ENCODE results near the gene AAGAB.

Gene AAGAB

DNA sequence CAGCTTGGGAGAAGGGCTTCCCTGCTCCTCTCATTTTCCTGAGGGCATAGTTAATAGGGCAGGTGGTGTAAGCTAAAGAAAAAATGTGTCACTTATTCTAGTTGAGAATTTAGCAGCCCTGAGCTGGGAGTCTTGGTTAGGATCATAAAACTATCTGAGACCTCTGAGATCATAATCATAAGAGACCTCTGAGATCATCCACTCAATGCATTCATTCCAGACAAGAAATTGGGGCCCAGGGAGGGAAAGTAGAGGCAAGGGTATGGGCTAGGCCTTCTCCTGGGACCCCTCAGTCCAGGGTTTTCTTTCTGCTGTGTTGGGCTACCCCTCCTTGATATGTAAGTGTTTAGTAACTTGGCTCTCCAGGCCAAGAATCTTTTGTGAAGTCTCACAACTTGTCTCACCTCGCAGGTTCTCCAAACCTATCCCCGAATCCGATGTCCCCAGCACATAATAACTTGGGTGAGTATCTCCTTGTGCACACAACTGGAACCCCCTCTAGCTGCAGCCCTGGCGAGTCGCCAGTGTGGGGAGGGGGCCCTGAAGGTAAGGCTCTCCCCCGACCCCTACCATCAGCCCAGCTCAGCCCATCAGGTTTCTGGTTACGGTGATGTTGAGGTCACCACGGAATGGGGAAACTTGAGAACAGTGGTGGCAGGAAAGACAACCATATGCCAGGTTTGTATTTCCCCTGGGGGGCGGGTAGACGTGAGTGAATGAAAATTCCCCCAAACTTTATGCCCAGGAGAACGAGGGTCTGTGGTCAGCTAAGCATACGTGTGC is 84.1 kb downstream of the AAGAB start:
- H3K36me3 ChIP-seq (ENCODE audit: control insufficient read depth in 5 of 5, insufficient read depth in 5 of 5, low read length in 5 of 5), result peaks cover 5 to 90% (median 69%) of the 10 kb centered on the region in 5 donors
- no peaks in the 10 kb centered on the region for H3K27me3 ChIP-seq (ENCODE audit: control insufficient read depth in 5 of 5, insufficient read depth in 4 of 5, low read length in 5 of 5)
- H3K9me3 ChIP-seq (ENCODE audit: control insufficient read depth in 5 of 5, low read length in 5 of 5), result no peaks in the 10 kb centered on the region
- H3K9ac ChIP-seq (ENCODE audit: low read length in 5 of 5), result no peak overlapping the region
- H3K4me1 ChIP-seq (ENCODE audit: control insufficient read depth in 5 of 5, insufficient read depth in 5 of 5, low read length in 5 of 5), result peaks cover 6 to 25% (median 23%) of the 10 kb centered on the region in 5 donors
- no peak overlapping the region for H3K4me3 ChIP-seq (ENCODE audit: low read depth in 1 of 5, low read length in 5 of 5)
- H3K27ac ChIP-seq (ENCODE audit: low read depth, low read length), result no peak overlapping the region

DNA sequence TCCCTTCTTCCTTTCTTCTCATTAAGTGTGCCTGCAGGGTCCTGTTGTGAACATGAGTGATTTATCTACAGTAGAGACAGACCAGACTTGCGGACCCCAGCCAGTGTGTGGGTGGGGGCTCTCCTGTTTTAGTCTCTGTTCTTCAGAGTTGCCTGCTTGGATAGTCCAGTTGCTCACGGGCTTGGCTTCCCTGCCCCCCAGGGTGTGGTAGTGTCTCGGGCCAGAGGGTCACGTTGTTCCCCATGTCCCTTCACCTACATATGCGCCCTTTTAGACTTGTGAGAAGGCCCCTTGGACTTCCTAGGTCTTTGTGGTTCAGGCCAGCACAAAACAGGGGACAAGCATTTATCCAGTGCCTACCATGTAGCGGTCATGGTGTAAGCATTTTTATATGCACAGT is 85.8 kb downstream of the AAGAB start:
- Histone ChIP-seq H3K9ac (ENCODE audit: low read length in 5 of 5) (no peak overlapping the region), H3K36me3 (ENCODE audit: control insufficient read depth in 5 of 5, insufficient read depth in 5 of 5, low read length in 5 of 5) (peaks cover 5 to 85% (median 66%) of the 10 kb centered on the region in 5 donors), H3K27ac (ENCODE audit: low read depth, low read length) (no peak overlapping the region)

DNA sequence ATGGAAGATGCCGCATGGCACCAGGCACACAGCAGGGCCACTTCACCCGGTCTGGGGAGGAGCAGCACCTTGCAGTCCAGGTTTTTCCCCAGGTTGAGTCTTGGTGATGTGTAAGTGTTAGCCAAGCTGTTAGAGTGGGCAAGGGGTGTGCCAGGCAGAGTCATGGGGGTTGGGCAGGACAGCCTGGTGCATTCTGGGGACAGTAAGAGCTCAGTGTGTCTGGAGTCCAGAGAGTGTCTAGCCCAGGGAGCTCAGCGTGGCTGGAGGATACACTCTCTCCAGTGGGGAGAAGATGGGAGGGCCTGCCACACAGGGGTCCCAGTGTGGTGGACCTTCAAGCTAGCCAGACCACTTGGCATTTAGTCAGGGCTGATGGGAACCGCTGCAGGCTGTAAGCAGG is 87.4 kb downstream of the AAGAB start:
- Histone ChIP-seq H3K4me3 (ENCODE audit: low read depth in 1 of 5, low read length in 5 of 5) (no peak overlapping the region), H3K9me3 (ENCODE audit: control insufficient read depth in 5 of 5, low read length in 5 of 5) (no peaks in the 10 kb centered on the region), H3K27ac (ENCODE audit: low read depth, low read length) (no peak overlapping the region), H3K9ac (ENCODE audit: low read length in 5 of 5) (no peak overlapping the region), H3K4me1 (ENCODE audit: control insufficient read depth in 5 of 5, insufficient read depth in 5 of 5, low read length in 5 of 5) (peaks cover 4 to 34% (median 25%) of the 10 kb centered on the region in 5 donors), H3K36me3 (ENCODE audit: control insufficient read depth in 5 of 5, insufficient read depth in 5 of 5, low read length in 5 of 5) (peaks cover 5 to 71% (median 58%) of the 10 kb centered on the region in 5 donors), H3K27me3 (ENCODE audit: control insufficient read depth in 5 of 5, insufficient read depth in 4 of 5, low read length in 5 of 5) (no peaks in the 10 kb centered on the region)

More for the DNA sequence above, 85.8 kb downstream of the AAGAB start:
- no peaks in the 10 kb centered on the region for H3K27me3 ChIP-seq (ENCODE audit: control insufficient read depth in 5 of 5, insufficient read depth in 4 of 5, low read length in 5 of 5)
- peaks cover 4 to 28% (median 21%) of the 10 kb centered on the region in 5 donors for H3K4me1 ChIP-seq (ENCODE audit: control insufficient read depth in 5 of 5, insufficient read depth in 5 of 5, low read length in 5 of 5)
- H3K9me3 ChIP-seq (ENCODE audit: control insufficient read depth in 5 of 5, low read length in 5 of 5), result no peaks in the 10 kb centered on the region
- no peak overlapping the region for H3K4me3 ChIP-seq (ENCODE audit: low read depth in 1 of 5, low read length in 5 of 5)

DNA sequence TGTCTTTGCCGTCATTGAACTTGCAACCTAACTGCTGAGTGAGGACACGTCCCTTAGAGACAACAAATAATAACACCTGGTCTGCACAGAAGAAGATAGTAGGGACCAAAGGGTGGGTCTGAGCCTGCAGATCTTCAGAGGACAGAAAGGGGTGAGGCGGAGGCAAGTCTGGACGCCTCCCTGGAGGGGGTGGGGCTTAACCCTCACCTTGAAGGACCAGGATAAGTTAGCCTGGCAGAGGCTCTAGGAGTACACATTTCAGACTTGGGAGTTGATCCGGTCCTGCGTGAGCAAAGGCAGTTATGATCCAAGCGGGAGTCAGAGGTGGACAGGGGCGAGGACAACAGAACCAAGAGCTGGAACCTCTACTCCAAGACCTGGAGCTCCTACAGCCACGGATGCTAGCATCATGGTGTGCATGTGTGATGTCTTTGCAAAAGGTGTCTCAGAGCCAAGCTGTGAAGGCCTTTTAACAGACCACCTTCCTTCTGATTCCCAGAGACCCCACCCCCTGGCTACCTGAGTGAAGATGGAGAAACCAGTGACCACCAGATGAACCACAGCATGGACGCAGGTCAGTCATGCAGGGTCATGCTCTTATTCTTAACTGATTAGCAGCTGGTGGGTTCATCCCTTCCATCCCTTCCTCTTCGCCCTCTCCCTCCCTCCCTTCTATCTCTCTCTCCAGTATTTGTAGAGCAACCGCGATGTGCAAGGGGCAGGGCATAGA is 88.0 kb downstream of the AAGAB start:
- peaks cover 5 to 65% (median 55%) of the 10 kb centered on the region in 5 donors for H3K36me3 ChIP-seq (ENCODE audit: control insufficient read depth in 5 of 5, insufficient read depth in 5 of 5, low read length in 5 of 5)
- no peak overlapping the region for H3K4me3 ChIP-seq (ENCODE audit: low read depth in 1 of 5, low read length in 5 of 5)
- H3K9me3 ChIP-seq (ENCODE audit: control insufficient read depth in 5 of 5, low read length in 5 of 5), result no peaks in the 10 kb centered on the region
- no peak overlapping the region for H3K27ac ChIP-seq (ENCODE audit: low read depth, low read length)
- H3K4me1 ChIP-seq (ENCODE audit: control insufficient read depth in 5 of 5, insufficient read depth in 5 of 5, low read length in 5 of 5), result peaks cover 8 to 41% (median 32%) of the 10 kb centered on the region in 5 donors
- H3K9ac ChIP-seq (ENCODE audit: low read length in 5 of 5), result no peak overlapping the region
- H3K27me3 ChIP-seq (ENCODE audit: control insufficient read depth in 5 of 5, insufficient read depth in 4 of 5, low read length in 5 of 5), result no peaks in the 10 kb centered on the region

DNA sequence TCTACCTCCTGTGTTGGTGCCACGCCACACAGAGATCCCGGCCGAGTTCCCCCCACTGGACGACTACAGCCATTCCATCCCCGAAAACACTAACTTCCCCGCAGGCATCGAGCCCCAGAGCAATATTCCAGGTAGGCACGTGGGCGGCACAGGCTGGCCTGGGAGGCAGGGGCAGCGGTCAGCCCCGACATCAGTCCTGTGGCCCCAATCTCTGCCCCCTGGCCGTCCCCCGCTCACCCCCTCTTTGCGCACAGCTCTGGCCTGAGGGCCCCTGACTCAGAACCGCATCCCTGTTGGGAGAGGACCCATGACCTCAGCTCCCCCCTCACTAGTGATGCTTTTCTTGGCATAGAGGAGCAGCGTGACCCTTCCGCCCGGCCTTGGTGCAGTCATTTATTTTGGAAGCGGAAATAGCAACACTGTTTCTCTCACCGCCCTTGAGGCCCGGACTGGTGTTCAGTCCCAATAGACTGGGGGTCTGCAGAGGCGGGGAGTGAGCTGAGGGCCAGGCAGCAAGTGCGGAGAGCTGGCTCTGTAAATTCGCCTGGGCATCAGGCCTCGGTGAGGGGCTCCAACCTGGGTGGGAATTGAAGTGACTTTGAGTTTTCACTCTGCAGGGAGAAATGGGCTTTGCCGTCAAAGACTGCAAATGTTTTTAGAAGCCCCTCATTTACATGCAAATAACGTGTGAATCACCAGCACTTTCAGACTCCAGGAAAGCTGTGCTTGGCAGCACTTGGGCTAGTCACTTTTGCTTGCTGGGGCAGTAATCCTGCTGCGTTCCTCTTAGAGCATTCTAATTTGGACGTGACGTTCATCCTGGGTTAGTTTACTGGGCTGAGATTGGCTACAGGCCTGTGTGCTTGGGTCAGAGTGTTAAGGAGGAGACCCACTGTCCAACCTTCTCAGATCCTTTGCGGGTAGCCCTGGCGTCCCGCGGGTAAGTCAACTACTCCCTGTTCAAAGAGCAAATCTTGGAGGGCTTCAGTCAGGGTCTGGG is 88.9 kb downstream of the AAGAB start:
- H3K9me3 ChIP-seq (ENCODE audit: control insufficient read depth in 5 of 5, low read length in 5 of 5), result no peaks in the 10 kb centered on the region
- peaks cover 0 to 56% (median 49%) of the 10 kb centered on the region in 5 donors for H3K36me3 ChIP-seq (ENCODE audit: control insufficient read depth in 5 of 5, insufficient read depth in 5 of 5, low read length in 5 of 5)
- no peak overlapping the region for H3K9ac ChIP-seq (ENCODE audit: low read length in 5 of 5)
- H3K4me3 ChIP-seq (ENCODE audit: low read depth in 1 of 5, low read length in 5 of 5), result no peak overlapping the region
- no peak overlapping the region for H3K27ac ChIP-seq (ENCODE audit: low read depth, low read length)
- no peaks in the 10 kb centered on the region for H3K27me3 ChIP-seq (ENCODE audit: control insufficient read depth in 5 of 5, insufficient read depth in 4 of 5, low read length in 5 of 5)
- peaks cover 8 to 45% (median 33%) of the 10 kb centered on the region in 5 donors for H3K4me1 ChIP-seq (ENCODE audit: control insufficient read depth in 5 of 5, insufficient read depth in 5 of 5, low read length in 5 of 5)

DNA sequence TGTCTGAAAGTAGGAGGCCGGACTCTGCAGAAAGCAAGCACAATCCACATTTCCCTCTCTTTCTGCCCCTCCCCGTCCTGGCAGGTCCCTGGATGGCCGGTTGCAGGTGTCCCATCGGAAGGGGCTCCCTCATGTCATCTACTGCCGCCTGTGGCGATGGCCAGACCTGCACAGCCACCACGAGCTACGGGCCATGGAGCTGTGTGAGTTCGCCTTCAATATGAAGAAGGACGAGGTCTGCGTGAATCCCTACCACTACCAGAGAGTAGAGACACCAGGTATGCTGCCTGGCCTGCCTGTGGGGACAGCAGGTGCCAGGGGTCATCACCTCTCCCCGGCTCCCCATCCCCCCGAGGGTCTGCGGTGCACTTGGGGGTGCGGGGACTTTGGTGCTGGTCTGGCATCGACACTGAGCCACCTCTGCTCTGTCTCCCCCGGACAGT is 89.6 kb downstream of the AAGAB start:
- H3K4me1 ChIP-seq (ENCODE audit: control insufficient read depth in 5 of 5, insufficient read depth in 5 of 5, low read length in 5 of 5), result peaks cover 8 to 45% (median 33%) of the 10 kb centered on the region in 5 donors
- no peaks in the 10 kb centered on the region for H3K27me3 ChIP-seq (ENCODE audit: control insufficient read depth in 5 of 5, insufficient read depth in 4 of 5, low read length in 5 of 5)
- H3K9ac ChIP-seq (ENCODE audit: low read length in 5 of 5), result no peak overlapping the region
- no peaks in the 10 kb centered on the region for H3K9me3 ChIP-seq (ENCODE audit: control insufficient read depth in 5 of 5, low read length in 5 of 5)
- peaks cover 0 to 49% (median 42%) of the 10 kb centered on the region in 5 donors for H3K36me3 ChIP-seq (ENCODE audit: control insufficient read depth in 5 of 5, insufficient read depth in 5 of 5, low read length in 5 of 5)
- no peak overlapping the region for H3K4me3 ChIP-seq (ENCODE audit: low read depth in 1 of 5, low read length in 5 of 5)
- no peak overlapping the region for H3K27ac ChIP-seq (ENCODE audit: low read depth, low read length)

DNA sequence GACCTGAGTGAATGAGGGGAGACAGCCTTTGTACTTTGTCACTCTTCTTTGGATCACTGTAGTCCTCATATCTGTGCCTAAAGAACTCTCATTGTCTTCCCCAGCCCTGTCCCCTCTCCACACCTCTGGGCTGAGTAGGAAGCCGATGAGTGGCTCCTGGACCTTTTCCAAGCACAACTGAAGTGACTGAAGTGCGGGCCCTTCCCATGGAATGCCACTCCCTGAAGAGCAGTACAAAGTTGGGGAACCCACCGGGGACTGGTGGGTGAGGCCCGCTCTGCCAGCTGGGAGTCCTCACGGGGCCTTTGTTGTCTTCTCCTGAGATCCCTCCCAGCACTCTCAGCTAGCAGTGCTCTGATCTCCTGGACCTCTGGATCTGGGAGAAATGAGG is 90.1 kb downstream of the AAGAB start:
- no peak overlapping the region for H3K27ac ChIP-seq (ENCODE audit: low read depth, low read length)
- H3K4me3 ChIP-seq (ENCODE audit: low read depth in 1 of 5, low read length in 5 of 5), result no peak overlapping the region
- H3K36me3 ChIP-seq (ENCODE audit: control insufficient read depth in 5 of 5, insufficient read depth in 5 of 5, low read length in 5 of 5), result peaks cover 0 to 47% (median 38%) of the 10 kb centered on the region in 5 donors
- no peaks in the 10 kb centered on the region for H3K9me3 ChIP-seq (ENCODE audit: control insufficient read depth in 5 of 5, low read length in 5 of 5)
- no peak overlapping the region for H3K9ac ChIP-seq (ENCODE audit: low read length in 5 of 5)
- H3K27me3 ChIP-seq (ENCODE audit: control insufficient read depth in 5 of 5, insufficient read depth in 4 of 5, low read length in 5 of 5), result no peaks in the 10 kb centered on the region
- H3K4me1 ChIP-seq (ENCODE audit: control insufficient read depth in 5 of 5, insufficient read depth in 5 of 5, low read length in 5 of 5), result peaks cover 8 to 45% (median 33%) of the 10 kb centered on the region in 5 donors

DNA sequence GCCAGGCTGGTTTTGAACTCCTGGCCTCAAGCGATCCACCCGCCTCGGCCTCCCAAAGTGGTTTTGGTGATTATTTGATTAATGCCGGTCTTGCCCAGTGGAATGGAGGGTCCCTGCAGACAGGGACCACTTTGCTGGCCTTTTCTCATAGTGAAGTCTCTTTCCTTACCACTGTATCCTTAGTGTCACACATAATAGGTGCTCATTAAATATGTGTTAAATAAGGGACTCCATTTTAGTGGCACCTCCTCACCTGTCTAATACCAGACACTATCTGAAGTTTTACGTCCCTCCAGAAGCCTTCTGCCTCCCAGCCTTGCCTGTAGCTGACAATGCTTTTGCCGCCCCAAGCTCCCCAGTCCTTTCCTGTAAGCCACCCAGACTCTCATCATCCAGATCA is 91.3 kb downstream of the AAGAB start:
- no peaks in the 10 kb centered on the region for H3K9me3 ChIP-seq (ENCODE audit: control insufficient read depth in 5 of 5, low read length in 5 of 5)
- H3K4me1 ChIP-seq (ENCODE audit: control insufficient read depth in 5 of 5, insufficient read depth in 5 of 5, low read length in 5 of 5), result peaks cover 10 to 43% (median 33%) of the 10 kb centered on the region in 5 donors
- H3K9ac ChIP-seq (ENCODE audit: low read length in 5 of 5), result no peak overlapping the region
- H3K27me3 ChIP-seq (ENCODE audit: control insufficient read depth in 5 of 5, insufficient read depth in 4 of 5, low read length in 5 of 5), result no peaks in the 10 kb centered on the region
- no peak overlapping the region for H3K27ac ChIP-seq (ENCODE audit: low read depth, low read length)
- peaks cover 0 to 36% (median 35%) of the 10 kb centered on the region in 5 donors for H3K36me3 ChIP-seq (ENCODE audit: control insufficient read depth in 5 of 5, insufficient read depth in 5 of 5, low read length in 5 of 5)
- no peak overlapping the region for H3K4me3 ChIP-seq (ENCODE audit: low read depth in 1 of 5, low read length in 5 of 5)

DNA sequence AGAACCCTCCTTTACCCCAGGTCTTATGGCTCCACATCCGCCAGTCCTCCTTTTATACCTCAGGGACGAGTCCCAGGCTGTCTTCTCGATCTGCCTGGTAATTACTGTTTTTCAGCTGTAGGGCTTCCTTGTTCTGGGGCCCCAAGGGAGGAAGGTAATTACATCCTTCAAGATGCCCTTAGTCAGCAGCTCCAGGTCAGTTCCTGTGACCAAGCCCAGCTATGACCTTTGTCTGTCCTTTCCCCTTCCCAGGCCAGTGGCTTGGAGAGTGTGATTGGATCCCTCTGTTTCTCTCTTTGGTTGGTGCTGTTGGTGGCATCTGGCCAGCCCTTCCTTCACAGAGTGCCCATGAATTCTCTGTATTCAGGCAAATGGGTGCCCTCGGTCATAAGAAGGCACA is 92.6 kb downstream of the AAGAB start:
- Histone ChIP-seq H3K9ac (ENCODE audit: low read length in 5 of 5) (no peak overlapping the region), H3K27ac (ENCODE audit: low read depth, low read length) (no peak overlapping the region), H3K27me3 (ENCODE audit: control insufficient read depth in 5 of 5, insufficient read depth in 4 of 5, low read length in 5 of 5) (no peaks in the 10 kb centered on the region), H3K4me1 (ENCODE audit: control insufficient read depth in 5 of 5, insufficient read depth in 5 of 5, low read length in 5 of 5) (peaks cover 11 to 44% (median 34%) of the 10 kb centered on the region in 5 donors), H3K4me3 (ENCODE audit: low read depth in 1 of 5, low read length in 5 of 5) (no peak overlapping the region), H3K36me3 (ENCODE audit: control insufficient read depth in 5 of 5, insufficient read depth in 5 of 5, low read length in 5 of 5) (peaks cover 0 to 24% (median 23%) of the 10 kb centered on the region in 5 donors), H3K9me3 (ENCODE audit: control insufficient read depth in 5 of 5, low read length in 5 of 5) (no peaks in the 10 kb centered on the region)

Data from subcutaneous abdominal adipose tissue (tissue), 5 donors.